Activated CD4-positive, alpha-beta T cell treated with anti-CD3 and anti-CD28 coated beads, Interleukin-2, amount 50 U/mL, for 16 hours (primary cell): Measurements from ENCODE around the gene AIFM2.
"Not testable (repeated sequence)": the region's sequence is repeated elsewhere in the genome, so short reads cannot be mapped to it uniquely, and the experiment has no call there.

Source experiments
- DNase-seq: peaks from one replicate; pipeline ENCODE4 v3.0.0-alpha.2; 2020

Gene AIFM2

DNA sequence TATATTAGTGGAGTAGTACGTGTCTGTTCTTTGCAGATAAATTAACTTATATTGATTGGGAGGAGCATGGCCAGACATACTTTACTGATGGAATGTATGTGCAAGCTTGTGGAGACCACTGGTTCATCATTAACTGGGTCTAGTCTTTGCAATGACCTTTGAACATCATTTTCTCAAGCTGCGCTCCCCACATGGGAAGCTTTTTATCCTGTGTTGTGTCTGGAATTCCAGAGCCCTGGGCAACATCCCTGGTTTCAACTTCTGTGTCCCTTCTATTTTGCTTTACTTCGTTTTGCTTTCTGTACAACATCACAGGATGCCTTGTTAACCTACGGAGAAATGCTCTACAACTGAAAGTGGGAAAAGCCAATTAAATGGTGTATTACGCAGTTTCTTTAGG is 41.7 kb downstream of the AIFM2 start:
- no peak for DNase-seq

DNA sequence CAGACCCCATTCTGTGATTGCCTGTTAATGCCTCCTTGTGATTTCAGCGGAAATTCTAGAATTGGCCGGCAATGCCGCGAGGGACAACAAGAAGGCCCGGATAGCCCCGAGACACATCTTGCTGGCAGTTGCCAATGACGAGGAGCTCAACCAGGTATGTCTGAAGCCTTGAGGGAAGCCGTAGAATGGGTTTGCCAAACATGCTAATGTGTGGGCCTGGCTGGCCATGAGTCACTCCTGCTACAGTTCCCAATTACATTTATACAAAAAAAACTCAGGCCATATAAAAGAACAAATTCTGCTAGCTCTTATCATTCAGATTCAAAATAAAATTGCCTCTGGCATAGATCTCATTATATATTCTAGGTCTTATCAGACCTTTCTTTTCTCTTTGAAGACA is 42.6 kb downstream of the AIFM2 start:
- DNase-seq = no peak

DNA sequence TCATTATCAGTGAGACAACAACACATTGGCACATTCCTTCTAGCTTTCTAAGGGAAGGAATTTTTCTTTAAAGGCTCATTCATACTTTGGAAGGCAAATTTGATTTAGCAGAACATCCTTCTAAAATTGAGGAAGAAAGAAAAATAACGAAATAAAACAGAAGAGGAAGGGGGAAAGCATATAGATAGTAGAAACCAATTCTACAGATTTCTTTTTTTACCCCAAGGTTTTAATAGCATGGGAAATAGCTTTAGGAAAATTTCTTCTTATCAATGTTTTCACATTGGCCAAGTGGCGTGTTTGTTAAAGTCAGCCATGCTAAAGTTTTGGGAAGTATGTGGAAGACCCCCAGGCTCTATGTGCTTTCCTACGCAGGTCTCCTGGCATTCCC is 44.3 kb downstream of the AIFM2 start:
- no peak for DNase-seq

DNA sequence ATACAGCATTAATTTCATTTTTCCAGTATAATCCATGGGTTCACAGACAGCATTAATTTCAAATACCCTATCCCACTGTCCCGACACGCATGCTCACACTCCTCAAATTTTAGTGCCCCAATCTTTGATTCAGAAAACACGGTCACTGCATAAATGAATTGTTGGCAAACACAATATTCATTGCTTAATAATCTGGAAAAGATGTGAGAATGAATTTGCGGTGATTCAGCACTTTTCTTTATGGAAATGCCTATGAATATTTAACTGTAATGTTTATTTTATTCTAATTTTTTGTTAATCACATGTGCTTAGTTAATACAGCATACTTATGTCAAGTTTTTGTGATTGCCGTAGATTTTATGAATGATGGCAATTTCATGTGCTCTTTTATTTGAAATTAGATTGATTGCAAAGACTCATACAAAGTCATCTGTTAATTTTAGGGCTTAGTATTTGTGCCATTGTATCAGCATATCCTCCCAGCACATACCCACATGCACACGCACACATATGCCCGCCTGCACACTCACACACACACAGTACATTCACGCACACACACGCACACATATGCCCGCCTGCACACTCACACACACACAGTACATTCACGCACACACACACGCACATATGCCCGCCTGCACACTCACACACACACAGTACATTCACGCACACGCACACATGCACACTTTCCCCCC is 44.9 kb downstream of the AIFM2 start:
- no peak for DNase-seq

DNA sequence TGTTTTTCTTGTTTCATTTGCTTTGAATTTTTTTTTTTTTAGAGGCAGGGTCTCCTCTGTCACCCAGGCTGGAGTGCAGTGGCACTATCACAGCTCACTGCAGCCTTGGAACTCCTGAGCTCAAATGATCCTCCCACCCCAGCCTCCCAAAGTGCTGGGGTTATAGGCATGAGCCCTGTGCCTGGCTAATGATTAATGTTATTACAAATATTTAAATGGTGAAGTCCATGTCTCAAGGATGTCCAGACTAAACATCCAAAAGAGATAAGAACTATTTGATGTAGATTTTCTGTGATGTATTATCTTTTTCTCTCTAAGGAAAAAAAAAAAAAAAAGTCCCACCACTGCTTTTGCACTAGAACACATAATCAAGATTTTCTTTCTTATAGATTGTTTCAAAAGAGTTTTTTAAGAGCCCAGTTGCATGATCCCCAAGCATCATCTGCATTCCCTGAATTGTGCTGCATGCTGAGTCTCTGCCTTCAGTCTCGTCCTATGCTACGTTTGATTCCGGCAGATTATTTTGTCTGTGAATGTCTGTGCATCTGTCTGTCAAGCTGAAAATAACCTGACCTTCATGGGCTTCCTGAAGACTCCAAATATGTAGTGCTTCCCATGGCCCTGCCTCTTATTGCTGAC is 46.5 kb downstream of the AIFM2 start:
- DNase-seq = no peak

DNA sequence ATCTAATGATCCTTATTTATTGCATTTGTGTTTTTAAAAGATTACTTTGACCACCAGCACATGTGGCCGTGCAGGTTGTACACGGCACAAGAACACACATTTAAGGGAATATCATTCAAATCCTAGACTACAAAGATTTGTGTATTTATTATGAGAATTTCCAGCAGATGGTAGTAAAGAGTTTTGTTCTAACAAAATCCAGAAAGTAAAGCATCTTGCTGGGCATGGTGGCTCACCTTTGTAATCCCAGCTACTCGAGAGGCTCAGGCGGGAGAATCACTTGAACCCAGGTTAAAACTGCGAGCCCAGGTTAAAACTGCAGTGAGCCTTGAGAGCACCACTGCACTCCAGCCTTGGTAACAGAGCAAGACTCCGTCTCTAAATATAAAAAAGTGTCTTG is 48.4 kb downstream of the AIFM2 start:
- no peak for DNase-seq

DNA sequence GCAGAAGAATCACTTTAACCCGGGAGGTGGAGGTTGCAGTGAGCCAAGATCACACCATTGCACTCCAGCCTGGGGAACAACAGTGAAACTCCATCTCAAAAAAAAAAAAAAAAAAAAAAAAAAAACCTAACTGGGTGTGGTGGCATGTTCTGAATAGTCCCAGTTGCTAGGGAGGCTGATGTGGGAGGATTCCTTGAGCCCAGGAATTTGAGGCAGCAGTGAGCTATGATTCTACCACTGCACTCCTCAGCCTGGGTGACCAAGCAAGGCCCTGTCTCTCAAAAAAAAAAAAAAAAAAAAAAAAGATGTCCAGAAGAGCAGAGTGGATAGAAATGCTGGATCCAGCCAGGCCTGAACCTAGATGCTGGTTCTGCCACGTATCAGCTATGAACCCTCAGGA is 51.8 kb downstream of the AIFM2 start:
- not testable (repeated sequence) for DNase-seq

DNA sequence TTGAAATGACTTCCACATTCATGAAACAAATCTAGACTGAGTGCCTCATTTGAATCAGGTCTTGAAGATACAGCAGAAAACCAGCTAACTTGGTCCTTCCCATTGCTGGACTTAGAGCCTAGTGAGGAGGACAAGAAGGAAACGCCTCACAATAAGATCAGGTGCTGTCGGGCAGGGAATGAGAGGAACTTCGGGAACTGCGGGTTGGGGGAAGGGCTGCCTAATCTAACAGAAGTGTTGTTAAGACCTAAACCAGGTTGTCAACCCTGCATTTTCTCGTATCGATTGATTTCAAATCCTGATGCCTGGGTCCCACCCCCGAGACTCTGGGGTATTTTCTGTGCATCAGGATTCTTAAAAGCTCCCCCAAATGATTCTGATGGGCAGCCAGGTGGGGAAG is 53.7 kb downstream of the AIFM2 start:
- DNase-seq = no peak

DNA sequence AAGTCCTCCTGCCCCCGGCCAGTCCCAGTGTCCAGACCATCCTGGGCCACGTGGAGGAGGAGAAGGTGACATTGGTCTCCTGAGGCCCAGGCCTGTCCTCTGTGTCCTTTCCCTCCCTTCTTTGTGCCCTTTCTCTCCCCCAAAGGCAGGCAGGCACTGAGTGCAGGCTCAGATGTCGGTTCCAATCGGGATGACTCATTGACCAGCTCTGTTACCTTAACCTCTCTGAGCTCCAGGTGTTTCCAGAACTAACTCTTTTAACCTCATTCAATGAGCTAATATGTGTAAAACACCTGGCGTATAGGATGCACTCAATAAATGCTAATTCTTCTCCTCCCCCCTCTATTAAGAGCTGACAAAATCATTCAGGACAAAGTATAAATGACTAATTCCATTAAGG is 54.3 kb downstream of the AIFM2 start:
- no peak for DNase-seq

DNA sequence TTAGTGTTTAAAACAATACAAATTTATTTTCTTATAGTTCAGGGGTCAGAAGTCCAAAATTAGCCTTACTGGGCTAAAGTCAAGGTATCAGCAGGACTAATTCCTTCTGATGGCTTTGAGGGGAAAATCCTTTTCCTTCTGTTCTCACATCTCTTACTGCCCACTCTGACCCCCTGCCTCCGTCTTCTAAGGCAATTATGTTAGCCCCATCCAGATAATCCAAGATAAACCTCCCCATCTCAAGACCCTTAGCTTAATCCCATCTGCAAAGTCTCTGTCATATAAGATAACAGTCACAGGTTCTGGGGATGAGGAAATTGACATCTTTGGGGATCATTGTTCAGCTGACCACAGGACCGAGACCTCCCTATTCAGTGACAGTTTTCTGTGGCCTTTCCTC is 57.7 kb downstream of the AIFM2 start:
- DNase-seq = no peak

DNA sequence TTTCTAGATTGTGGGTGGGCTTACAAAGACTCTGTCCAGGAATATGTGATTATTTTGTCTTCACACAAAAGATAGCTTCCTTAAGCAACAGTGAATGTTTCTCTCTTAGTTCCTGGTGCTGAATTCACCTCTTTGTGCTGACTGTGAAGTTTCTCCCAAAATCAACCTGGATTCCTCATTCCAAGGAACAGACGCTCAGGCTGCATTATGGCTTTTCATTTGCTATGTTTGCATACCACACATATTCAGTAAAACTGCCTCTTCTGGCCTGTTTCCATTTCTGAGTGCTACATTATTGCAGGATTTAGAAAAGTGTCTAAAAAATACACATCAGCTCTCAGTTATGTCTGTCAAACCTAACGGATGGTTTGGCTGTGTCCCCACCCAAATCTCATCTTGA is 58.5 kb downstream of the AIFM2 start:
- DNase-seq = no peak

DNA sequence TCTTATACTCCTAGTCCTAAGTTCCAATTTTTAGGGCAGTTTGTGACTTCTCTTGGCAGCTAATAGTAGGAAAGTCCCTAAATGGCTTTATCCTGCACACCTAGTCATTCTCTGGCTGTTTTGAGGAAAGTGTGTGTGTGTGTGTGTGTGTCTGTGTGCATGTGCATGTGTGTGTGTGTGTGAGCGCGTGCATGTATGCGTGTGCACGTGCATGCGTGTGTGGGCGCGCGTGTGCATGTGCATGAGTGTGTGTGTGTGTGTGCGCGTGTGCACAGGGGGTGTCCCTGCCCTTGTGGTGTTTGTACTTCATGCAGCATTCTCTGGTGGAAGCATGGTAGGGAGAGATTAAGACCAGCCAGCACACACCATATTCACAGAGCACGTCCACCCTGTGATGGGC is 61.8 kb downstream of the AIFM2 start:
- DNase-seq = no peak

DNA sequence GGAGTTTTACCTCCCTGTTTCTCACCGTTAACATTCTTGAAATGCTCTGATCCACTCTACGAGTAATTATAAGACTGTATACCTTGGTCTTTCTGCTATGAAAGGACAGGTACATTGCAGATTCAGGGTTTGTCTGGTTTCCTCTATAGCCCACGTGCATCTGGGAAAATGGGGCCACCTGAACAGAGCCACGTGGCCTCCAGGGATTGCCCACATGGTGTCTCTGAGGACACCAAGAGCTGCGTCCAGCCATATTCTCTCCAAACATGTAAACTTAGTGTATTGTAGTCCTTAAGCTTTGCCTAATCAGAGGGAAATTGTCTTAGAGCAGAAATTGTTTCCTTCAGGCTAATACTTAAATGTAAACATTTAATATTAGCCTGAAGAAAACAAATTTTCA is 63.3 kb downstream of the AIFM2 start:
- no peak for DNase-seq

DNA sequence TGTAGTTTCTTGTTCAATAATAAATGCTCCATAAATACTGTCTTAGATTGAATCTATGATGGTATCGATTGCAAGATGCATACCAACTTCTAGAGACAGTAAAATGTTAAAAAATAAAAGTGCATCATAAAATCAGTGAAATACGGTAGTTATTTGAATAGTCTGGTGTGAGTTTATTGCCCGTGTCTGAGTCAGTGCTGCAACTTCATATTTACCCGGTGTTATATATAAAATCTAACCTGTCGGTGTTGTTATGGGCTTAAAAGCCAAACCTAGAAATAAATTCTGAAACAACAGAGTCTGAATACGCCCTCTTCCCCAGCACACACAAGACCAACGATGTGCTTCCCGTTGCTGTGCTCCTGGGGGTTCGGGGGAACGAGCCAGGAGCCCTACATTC is 63.7 kb downstream of the AIFM2 start:
- DNase-seq = no peak

DNA sequence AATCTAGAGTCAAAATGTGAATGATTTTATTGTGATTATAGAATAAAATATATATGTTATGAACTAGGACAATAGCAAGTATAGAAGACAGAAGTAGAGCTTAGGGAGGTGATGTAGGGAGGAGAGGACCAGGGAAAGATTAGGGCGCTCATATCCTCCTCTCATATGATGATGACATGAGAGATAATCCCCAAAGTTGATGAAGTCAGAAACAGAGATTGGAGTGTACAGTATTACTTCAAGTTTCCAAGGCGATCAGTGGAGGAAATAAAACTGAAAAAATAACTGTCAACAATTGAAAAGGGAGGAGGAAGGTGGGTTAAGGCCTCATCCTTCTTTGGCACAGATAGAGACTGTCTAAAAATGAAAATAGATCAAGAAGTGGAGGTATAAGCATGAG is 65.0 kb downstream of the AIFM2 start:
- DNase-seq = no peak

DNA sequence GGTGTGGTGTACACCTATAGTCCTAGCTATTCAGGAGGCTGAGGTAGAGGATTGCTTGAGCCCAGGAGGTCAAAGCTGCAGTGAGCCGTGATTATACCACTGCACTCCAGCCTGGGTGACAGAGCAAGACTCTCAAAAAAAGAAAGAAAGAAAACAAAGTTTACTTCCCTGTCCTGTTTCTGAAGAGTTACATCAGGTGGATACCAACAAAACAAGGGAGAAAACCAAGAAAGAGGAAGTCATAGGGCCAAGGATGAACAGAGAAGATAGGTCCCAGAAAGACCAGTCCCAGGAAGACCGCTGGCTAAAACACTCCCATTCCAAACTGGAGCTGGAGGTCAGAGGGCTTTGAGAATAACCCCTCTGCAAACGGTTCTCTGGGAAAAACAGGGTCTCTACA is 66.4 kb downstream of the AIFM2 start:
- no peak for DNase-seq

DNA sequence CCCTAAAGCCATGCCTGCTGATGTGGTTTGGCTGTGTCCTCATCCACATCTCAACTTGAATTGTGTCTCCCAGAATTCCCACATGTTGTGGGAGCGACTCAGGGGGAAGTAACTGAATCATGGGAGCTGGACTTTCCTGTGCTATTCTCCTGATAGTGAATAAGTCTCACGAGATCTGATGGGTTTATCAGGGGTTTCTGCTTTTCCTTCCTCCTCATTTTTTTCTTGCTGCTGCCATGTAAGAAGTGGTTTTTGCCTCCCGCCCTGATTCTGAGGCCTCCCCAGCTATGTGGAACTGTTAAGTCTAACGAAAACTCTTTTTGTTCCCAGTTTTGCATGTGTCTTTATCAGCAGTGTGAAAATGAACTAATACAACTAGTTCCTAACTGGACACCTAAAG is 68.1 kb downstream of the AIFM2 start:
- DNase-seq = no peak

DNA sequence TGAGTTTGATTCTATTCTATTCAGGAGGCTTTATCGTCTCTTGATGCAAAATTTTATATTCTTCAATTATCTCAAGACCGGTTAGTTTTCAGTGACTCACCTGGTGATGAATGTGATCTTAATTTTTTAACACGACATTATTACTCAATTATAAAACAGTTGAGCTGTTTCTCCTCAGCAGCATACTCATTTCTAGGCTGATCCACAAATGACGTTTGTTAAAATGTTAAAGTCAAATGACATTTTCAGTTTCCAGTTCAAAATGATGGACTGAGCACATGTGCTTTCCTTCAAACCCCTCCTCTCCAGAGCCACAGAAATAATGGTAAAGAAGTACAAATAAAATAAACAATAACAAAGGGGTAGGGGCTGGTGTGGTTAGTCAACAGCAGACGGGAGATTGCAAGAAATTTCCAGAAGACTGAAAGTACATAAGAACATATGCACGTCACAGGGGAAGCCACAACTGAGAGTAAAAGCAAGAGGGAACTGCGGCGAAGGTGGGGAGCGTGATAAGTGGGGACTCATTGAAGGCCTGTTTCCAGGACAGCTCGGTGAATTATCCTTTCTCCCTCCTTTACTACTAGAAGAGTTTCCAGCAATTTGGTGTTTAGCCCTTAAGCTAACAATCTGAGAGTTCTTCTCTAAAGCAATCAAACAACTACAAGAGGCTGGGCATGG is 69.1 kb downstream of the AIFM2 start:
- DNase-seq = peak; percentile 37
